ENCODE results near the gene METRNL.

METRNL gene

GRCh38 chr17:83094291-83094690 lies 14.9 kb downstream of the METRNL start:
- DNase-seq (ENCODE audit: low read depth) = no peak
- TF ChIP-seq, protein P1, sequence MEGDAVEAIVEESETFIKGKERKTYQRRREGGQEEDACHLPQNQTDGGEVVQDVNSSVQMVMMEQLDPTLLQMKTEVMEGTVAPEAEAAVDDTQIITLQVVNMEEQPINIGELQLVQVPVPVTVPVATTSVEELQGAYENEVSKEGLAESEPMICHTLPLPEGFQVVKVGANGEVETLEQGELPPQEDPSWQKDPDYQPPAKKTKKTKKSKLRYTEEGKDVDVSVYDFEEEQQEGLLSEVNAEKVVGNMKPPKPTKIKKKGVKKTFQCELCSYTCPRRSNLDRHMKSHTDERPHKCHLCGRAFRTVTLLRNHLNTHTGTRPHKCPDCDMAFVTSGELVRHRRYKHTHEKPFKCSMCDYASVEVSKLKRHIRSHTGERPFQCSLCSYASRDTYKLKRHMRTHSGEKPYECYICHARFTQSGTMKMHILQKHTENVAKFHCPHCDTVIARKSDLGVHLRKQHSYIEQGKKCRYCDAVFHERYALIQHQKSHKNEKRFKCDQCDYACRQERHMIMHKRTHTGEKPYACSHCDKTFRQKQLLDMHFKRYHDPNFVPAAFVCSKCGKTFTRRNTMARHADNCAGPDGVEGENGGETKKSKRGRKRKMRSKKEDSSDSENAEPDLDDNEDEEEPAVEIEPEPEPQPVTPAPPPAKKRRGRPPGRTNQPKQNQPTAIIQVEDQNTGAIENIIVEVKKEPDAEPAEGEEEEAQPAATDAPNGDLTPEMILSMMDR (IDR thresholded peaks at IDR 0.05; ENCODE audit: low read depth, low read length, missing control alignments) = no peak

DNA sequence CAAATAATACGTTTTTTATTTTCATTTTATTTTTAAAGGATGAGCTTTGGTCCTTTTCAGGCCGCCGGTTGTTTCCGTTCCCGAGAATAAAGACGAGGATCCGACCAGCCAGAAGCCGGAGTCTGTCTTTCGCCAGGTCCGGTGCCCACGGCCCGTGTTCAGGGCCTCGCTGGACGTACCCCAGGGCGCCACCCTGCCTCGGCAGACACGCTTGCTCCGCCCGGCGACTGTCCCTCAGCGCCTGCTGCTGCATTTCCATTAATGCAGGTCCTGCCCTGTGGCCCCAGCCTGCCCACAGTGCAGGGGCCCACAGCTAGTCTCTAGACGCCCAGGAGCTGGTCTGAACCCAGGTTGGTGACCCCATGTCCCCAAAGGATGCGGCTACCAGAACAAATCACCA lies 15.6 kb downstream of the METRNL start:
- TF ChIP-seq, protein P1 (IDR thresholded peaks at IDR 0.05; ENCODE audit: low read depth, low read length, missing control alignments) = no peak
- no peak overlapping the region for H3K4me3 ChIP-seq (ENCODE audit: low read depth, low read length)
- DNase-seq (ENCODE audit: low read depth) = no peak

More at GRCh38 chr17:83094291-83094690, 14.9 kb downstream of the METRNL start:
- no peak overlapping the region for H3K4me3 ChIP-seq (ENCODE audit: low read depth, low read length)

DNA sequence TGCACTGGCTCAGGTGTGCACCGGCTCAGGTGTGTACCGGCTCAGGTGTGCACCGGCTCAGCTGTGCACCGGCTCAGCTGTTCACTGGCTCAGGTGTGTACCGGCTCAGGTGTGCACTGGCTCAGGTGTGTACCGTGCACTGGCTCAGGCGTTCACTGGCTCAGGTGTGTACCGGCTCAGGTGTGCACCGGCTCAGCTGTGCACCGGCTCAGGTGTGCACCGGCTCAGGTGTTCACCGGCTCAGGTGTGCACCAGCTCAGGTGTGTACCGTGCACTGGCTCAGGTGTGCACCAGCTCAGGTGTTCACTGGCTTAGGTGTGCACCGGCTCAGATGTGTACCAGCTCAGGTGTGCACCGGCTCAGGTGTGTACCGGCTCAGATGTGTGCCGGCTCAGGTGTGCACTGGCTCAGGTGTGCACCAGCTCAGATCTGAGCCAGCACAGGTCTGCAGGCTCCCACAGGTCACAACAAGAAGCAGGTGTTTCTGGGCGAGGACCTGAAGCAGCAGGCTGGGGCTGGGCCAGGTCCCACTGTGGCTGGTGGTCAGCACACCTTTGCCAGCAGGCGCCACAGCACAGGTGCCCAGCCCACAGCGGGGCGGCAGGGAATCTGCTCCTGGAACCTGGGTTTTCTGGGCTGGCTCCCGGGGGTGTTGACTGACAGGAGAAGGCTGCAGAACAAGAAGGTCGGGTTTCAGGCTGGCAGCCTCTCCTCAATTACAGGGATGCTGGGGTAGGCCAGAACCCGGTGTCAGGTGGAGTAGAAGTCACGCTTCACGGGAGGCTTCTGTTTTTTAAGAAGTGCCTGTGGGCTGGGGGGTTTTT lies 17.2 kb downstream of the METRNL start:
- no peak for DNase-seq (ENCODE audit: low read depth)

GRCh38 chr17:83097831-83098230 lies 18.4 kb downstream of the METRNL start:
- TF ChIP-seq, protein P1 (IDR thresholded peaks at IDR 0.05; ENCODE audit: low read depth, low read length, missing control alignments) = no peak
- H3K4me3 ChIP-seq (ENCODE audit: low read depth, low read length) = no peak overlapping the region
- DNase-seq (ENCODE audit: low read depth) = no peak

More for the DNA sequence above, 17.2 kb downstream of the METRNL start:
- TF ChIP-seq, protein P1 (IDR thresholded peaks at IDR 0.05; ENCODE audit: low read depth, low read length, missing control alignments) = no peak
- H3K4me3 ChIP-seq (ENCODE audit: low read depth, low read length) = no peak overlapping the region

DNA sequence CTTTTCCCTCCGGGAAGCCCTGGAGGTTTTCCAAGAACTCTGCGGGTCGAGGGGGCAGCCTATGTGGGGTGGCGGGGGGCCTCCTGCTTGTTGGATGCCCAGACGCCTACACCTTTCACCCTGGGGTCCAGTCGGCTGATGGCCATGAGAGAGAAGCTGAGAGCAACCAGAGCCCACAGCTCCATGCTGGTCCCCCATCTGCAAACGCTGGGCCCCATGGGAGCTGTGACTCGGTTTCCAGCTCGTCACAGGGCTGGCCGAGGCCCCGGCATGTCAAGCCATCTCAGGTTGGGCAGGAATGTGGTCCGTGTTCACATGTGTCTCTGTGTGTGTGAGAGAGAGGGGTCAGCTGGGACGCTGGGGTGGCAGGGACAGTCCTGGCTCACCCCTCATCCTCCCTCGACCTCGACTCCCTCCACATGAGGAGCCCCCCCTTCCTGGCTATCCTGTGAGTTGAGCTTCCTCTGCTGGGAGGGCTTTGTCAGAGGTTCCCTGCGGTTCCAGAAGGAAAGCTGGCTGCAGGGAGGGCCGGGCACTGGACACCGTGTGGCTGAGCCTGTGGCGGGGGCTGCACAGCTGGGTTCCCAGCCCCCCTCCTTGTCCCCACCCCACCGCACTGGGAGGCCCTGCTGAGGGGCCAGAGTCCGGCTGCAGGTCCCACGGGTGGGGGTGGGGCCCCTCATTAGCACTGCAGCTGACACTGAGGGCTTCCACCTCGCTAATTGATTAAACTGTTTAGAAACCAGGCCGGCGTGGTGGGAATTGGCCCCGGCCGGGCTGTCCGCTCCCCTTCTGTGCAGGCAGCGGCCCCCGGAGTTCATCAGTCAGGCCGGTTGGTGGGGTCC lies 19.1 kb downstream of the METRNL start:
- DNase-seq (ENCODE audit: low read depth) = no peak
- TF ChIP-seq, protein P1 (IDR thresholded peaks at IDR 0.05; ENCODE audit: low read depth, low read length, missing control alignments) = no peak
- no peak overlapping the region for H3K4me3 ChIP-seq (ENCODE audit: low read depth, low read length)

DNA sequence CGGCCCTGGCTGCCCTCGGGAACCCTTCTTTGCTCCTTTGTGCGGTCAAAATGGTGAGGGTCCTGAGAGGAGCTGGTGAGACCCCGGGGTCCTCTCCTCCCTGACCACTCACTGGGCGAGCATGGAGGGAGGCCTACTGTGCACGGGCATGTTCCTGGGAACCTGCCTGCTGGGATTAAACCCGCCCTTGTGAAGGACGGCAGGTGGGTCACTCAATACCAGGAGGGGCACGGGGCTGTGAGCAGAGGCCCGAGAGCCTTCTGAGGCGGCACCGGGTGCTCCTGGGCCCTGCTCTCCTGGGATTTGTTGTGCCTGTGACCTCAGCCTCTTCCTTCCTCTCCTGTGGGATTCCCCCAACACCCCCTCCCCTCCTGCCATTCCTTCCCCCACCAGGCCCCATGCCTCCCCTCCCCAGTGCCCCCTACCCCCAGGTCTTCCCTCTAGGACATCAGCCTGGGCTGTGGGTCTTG lies 19.7 kb downstream of the METRNL start:
- DNase-seq (ENCODE audit: low read depth) = no peak
- H3K4me3 ChIP-seq (ENCODE audit: low read depth, low read length) = no peak overlapping the region
- TF ChIP-seq, protein P1 (IDR thresholded peaks at IDR 0.05; ENCODE audit: low read depth, low read length, missing control alignments) = no peak
